ENCODE data around the gene ZNF385D.

Gene ZNF385D

GRCh38 chr3:21520106-21520963, 230.7 kb downstream of the ZNF385D start:
- DNase-seq: no peak
- no peaks in the 10 kb centered on the region for H3K27me3 ChIP-seq (ENCODE audit: insufficient read depth, low read length, poor library complexity)
- H3K4me2 ChIP-seq (ENCODE audit: insufficient read depth, low read length): no peak overlapping the region
- no peaks in the 10 kb centered on the region for H3K9me3 ChIP-seq (ENCODE audit: insufficient read depth, low read length, severe bottlenecking)
- H3K79me2 ChIP-seq (ENCODE audit: insufficient read depth, low read length): no peaks in the 10 kb centered on the region
- no peak overlapping the region for H3K4me3 ChIP-seq (ENCODE audit: low read depth in 1 of 2, low read length in 2 of 2)
- no peak overlapping the region for H3K9ac ChIP-seq (ENCODE audit: low read depth, low read length)
- H3K36me3 ChIP-seq (ENCODE audit: insufficient read depth, low read length): no peaks in the 10 kb centered on the region
- ATAC-seq (ENCODE audit: insufficient read depth, low read depth): no peak
- no peaks in the 10 kb centered on the region for H4K20me1 ChIP-seq (ENCODE audit: insufficient read depth, low read length)
- no peaks in the 10 kb centered on the region for H3K4me1 ChIP-seq (ENCODE audit: insufficient read depth, low read length)
- TF ChIP-seq CTCF (IDR thresholded peaks at IDR 0.05; ENCODE audit: borderline replicate concordance, extremely low read depth, low read length, poor library complexity, severe bottlenecking): no peak
- no peak for TF ChIP-seq EZH2 (IDR thresholded peaks at IDR 0.05; ENCODE audit: borderline replicate concordance, low read depth, low read length, severe bottlenecking)
- H2AFZ ChIP-seq (ENCODE audit: low read depth, low read length): no peak overlapping the region
- H3K27ac ChIP-seq (ENCODE audit: low read length): no peak overlapping the region

GRCh38 chr3:21517184-21517583, 233.8 kb downstream of the ZNF385D start:
- TF ChIP-seq EZH2 (IDR thresholded peaks at IDR 0.05; ENCODE audit: borderline replicate concordance, low read depth, low read length, severe bottlenecking): no peak
- TF ChIP-seq CTCF (IDR thresholded peaks at IDR 0.05; ENCODE audit: borderline replicate concordance, extremely low read depth, low read length, poor library complexity, severe bottlenecking): no peak
- no peak overlapping the region for H2AFZ ChIP-seq (ENCODE audit: low read depth, low read length)
- no peak for DNase-seq
- H3K9me3 ChIP-seq (ENCODE audit: insufficient read depth, low read length, severe bottlenecking): no peaks in the 10 kb centered on the region
- H3K27me3 ChIP-seq (ENCODE audit: insufficient read depth, low read length, poor library complexity): no peaks in the 10 kb centered on the region
- H3K36me3 ChIP-seq (ENCODE audit: insufficient read depth, low read length): no peaks in the 10 kb centered on the region
- no peak overlapping the region for H3K9ac ChIP-seq (ENCODE audit: low read depth, low read length)
- no peak overlapping the region for H3K4me2 ChIP-seq (ENCODE audit: insufficient read depth, low read length)
- H3K79me2 ChIP-seq (ENCODE audit: insufficient read depth, low read length): no peaks in the 10 kb centered on the region
- H3K27ac ChIP-seq (ENCODE audit: low read length): no peak overlapping the region
- H4K20me1 ChIP-seq (ENCODE audit: insufficient read depth, low read length): no peaks in the 10 kb centered on the region
- ATAC-seq (ENCODE audit: insufficient read depth, low read depth): no peak
- no peak overlapping the region for H3K4me3 ChIP-seq (ENCODE audit: low read depth in 1 of 2, low read length in 2 of 2)
- no peaks in the 10 kb centered on the region for H3K4me1 ChIP-seq (ENCODE audit: insufficient read depth, low read length)

GRCh38 chr3:21515417-21515816, 235.6 kb downstream of the ZNF385D start:
- ATAC-seq (ENCODE audit: insufficient read depth, low read depth): no peak
- H3K9me3 ChIP-seq (ENCODE audit: insufficient read depth, low read length, severe bottlenecking): no peaks in the 10 kb centered on the region
- H3K9ac ChIP-seq (ENCODE audit: low read depth, low read length): no peak overlapping the region
- no peak overlapping the region for H3K27ac ChIP-seq (ENCODE audit: low read length)
- H4K20me1 ChIP-seq (ENCODE audit: insufficient read depth, low read length): no peaks in the 10 kb centered on the region
- H3K27me3 ChIP-seq (ENCODE audit: insufficient read depth, low read length, poor library complexity): no peaks in the 10 kb centered on the region
- no peaks in the 10 kb centered on the region for H3K4me1 ChIP-seq (ENCODE audit: insufficient read depth, low read length)
- no peak overlapping the region for H2AFZ ChIP-seq (ENCODE audit: low read depth, low read length)
- no peaks in the 10 kb centered on the region for H3K79me2 ChIP-seq (ENCODE audit: insufficient read depth, low read length)
- no peak overlapping the region for H3K4me3 ChIP-seq (ENCODE audit: low read depth in 1 of 2, low read length in 2 of 2)
- no peak for TF ChIP-seq CTCF (IDR thresholded peaks at IDR 0.05; ENCODE audit: borderline replicate concordance, extremely low read depth, low read length, poor library complexity, severe bottlenecking)
- no peak for TF ChIP-seq EZH2 (IDR thresholded peaks at IDR 0.05; ENCODE audit: borderline replicate concordance, low read depth, low read length, severe bottlenecking)
- no peak overlapping the region for H3K4me2 ChIP-seq (ENCODE audit: insufficient read depth, low read length)
- H3K36me3 ChIP-seq (ENCODE audit: insufficient read depth, low read length): no peaks in the 10 kb centered on the region
- DNase-seq: no peak
